ENCODE measurements around the gene ZNF516.

ZNF516 gene

DNA sequence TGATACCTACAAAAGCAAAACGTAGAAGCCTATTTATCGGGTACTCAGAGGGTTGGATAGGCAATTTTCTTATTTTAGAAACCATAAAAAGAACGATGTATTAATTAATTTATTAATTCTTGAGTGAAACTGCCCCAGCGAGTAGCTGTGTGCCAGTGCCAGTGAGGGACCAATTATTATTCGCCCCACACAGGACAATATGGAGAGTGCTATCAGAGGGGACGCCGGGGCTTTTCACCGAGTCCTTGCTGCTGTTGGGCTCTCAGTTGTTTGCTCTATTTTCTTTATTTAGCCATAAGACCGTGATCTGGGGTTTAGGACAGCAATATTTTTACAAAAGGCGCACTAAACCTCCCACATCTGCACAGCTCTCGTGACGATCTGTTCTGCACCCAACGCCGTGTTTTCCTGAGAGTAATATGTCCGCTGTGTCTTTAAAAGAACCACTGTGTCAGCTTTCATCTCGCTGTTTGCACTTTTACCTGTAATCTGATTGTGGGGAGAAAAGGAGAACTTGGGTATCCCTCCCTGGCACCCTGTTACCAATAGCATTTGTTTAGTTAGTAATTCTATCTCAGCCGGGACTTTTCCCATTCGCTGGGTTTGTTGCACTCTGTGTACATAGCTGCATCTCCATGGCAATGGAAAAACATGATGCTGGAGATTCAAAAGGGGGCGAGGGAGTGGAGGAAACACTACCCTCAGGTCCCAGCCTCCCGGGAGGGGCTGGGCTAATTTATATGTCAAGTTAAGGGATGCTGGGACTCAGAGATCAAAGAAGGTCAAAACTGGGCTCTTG is 30.1 kb upstream of the ZNF516 start:
- peak overlapping the region; percentile 52 for H3K4me3 ChIP-seq (ENCODE audit: low read depth, low read length)
- H3K36me3 ChIP-seq (ENCODE audit: control insufficient read depth in 2 of 2, insufficient read depth in 1 of 2, low read length in 2 of 2) = no peaks in the 10 kb centered on the region
- POLR2A ChIA-PET = interaction anchor here (0.7 to 1.3 kb wide), 3 partner anchors 29 to 126 kb away, joined by 3 to 5 read pairs (median 3); no protein-coding TSS in a partner anchor
- TF ChIP-seq ZNF514 (tag by site-specific recombination; IDR thresholded peaks at IDR 0.05) = no peak
- no peak for TF ChIP-seq YY2 (tag by site-specific recombination; IDR thresholded peaks at IDR 0.05)
- no peak for TF ChIP-seq KLF10 (tag by site-specific recombination; IDR thresholded peaks at IDR 0.05)
- no peak for TF ChIP-seq ZNF394 (tag by site-specific recombination; IDR thresholded peaks at IDR 0.05; ENCODE audit: borderline replicate concordance)
- TF ChIP-seq ZNF600 (tag by site-specific recombination; IDR thresholded peaks at IDR 0.05) = peak; percentile 91
- TF ChIP-seq MYNN (tag by site-specific recombination; IDR thresholded peaks at IDR 0.05; ENCODE audit: borderline replicate concordance) = no peak
- TF ChIP-seq, protein P1, sequence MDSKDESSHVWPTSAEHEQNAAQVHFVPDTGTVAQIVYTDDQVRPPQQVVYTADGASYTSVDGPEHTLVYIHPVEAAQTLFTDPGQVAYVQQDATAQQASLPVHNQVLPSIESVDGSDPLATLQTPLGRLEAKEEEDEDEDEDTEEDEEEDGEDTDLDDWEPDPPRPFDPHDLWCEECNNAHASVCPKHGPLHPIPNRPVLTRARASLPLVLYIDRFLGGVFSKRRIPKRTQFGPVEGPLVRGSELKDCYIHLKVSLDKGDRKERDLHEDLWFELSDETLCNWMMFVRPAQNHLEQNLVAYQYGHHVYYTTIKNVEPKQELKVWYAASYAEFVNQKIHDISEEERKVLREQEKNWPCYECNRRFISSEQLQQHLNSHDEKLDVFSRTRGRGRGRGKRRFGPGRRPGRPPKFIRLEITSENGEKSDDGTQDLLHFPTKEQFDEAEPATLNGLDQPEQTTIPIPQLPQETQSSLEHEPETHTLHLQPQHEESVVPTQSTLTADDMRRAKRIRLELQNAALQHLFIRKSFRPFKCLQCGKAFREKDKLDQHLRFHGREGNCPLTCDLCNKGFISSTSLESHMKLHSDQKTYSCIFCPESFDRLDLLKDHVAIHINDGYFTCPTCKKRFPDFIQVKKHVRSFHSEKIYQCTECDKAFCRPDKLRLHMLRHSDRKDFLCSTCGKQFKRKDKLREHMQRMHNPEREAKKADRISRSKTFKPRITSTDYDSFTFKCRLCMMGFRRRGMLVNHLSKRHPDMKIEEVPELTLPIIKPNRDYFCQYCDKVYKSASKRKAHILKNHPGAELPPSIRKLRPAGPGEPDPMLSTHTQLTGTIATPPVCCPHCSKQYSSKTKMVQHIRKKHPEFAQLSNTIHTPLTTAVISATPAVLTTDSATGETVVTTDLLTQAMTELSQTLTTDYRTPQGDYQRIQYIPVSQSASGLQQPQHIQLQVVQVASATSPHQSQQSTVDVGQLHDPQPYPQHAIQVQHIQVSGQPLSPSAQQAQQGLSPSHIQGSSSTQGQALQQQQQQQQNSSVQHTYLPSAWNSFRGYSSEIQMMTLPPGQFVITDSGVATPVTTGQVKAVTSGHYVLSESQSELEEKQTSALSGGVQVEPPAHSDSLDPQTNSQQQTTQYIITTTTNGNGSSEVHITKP (tag by site-specific recombination; IDR thresholded peaks at IDR 0.05) = peak; percentile 69; the same call in 1 of the 2 replicates
- TF ChIP-seq, protein P2, sequence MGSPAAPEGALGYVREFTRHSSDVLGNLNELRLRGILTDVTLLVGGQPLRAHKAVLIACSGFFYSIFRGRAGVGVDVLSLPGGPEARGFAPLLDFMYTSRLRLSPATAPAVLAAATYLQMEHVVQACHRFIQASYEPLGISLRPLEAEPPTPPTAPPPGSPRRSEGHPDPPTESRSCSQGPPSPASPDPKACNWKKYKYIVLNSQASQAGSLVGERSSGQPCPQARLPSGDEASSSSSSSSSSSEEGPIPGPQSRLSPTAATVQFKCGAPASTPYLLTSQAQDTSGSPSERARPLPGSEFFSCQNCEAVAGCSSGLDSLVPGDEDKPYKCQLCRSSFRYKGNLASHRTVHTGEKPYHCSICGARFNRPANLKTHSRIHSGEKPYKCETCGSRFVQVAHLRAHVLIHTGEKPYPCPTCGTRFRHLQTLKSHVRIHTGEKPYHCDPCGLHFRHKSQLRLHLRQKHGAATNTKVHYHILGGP (tag by site-specific recombination; IDR thresholded peaks at IDR 0.05) = no peak
- peak; percentile 57; the same call in 1 of the 2 replicates for TF ChIP-seq IKZF3 (tag by site-specific recombination; IDR thresholded peaks at IDR 0.05)
- TF ChIP-seq, protein P3, sequence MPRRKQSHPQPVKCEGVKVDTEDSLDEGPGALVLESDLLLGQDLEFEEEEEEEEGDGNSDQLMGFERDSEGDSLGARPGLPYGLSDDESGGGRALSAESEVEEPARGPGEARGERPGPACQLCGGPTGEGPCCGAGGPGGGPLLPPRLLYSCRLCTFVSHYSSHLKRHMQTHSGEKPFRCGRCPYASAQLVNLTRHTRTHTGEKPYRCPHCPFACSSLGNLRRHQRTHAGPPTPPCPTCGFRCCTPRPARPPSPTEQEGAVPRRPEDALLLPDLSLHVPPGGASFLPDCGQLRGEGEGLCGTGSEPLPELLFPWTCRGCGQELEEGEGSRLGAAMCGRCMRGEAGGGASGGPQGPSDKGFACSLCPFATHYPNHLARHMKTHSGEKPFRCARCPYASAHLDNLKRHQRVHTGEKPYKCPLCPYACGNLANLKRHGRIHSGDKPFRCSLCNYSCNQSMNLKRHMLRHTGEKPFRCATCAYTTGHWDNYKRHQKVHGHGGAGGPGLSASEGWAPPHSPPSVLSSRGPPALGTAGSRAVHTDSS (tag by site-specific recombination; IDR thresholded peaks at IDR 0.05) = no peak
- no peak for TF ChIP-seq ZNF791 (tag by site-specific recombination; IDR thresholded peaks at IDR 0.05)
- TF ChIP-seq ZNF48 (tag by site-specific recombination; IDR thresholded peaks at IDR 0.05) = no peak
- no peak for TF ChIP-seq ZNF146 (tag by site-specific recombination; IDR thresholded peaks at IDR 0.05)
- TF ChIP-seq ZXDB (tag by site-specific recombination; IDR thresholded peaks at IDR 0.05) = no peak
- TF ChIP-seq, protein P4, sequence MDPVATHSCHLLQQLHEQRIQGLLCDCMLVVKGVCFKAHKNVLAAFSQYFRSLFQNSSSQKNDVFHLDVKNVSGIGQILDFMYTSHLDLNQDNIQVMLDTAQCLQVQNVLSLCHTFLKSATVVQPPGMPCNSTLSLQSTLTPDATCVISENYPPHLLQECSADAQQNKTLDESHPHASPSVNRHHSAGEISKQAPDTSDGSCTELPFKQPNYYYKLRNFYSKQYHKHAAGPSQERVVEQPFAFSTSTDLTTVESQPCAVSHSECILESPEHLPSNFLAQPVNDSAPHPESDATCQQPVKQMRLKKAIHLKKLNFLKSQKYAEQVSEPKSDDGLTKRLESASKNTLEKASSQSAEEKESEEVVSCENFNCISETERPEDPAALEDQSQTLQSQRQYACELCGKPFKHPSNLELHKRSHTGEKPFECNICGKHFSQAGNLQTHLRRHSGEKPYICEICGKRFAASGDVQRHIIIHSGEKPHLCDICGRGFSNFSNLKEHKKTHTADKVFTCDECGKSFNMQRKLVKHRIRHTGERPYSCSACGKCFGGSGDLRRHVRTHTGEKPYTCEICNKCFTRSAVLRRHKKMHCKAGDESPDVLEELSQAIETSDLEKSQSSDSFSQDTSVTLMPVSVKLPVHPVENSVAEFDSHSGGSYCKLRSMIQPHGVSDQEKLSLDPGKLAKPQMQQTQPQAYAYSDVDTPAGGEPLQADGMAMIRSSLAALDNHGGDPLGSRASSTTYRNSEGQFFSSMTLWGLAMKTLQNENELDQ (tag by site-specific recombination; IDR thresholded peaks at IDR 0.05; ENCODE audit: low read depth) = no peak
- TF ChIP-seq, protein P5, sequence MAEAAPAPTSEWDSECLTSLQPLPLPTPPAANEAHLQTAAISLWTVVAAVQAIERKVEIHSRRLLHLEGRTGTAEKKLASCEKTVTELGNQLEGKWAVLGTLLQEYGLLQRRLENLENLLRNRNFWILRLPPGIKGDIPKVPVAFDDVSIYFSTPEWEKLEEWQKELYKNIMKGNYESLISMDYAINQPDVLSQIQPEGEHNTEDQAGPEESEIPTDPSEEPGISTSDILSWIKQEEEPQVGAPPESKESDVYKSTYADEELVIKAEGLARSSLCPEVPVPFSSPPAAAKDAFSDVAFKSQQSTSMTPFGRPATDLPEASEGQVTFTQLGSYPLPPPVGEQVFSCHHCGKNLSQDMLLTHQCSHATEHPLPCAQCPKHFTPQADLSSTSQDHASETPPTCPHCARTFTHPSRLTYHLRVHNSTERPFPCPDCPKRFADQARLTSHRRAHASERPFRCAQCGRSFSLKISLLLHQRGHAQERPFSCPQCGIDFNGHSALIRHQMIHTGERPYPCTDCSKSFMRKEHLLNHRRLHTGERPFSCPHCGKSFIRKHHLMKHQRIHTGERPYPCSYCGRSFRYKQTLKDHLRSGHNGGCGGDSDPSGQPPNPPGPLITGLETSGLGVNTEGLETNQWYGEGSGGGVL (tag by site-specific recombination; IDR thresholded peaks at IDR 0.05) = 0 out of 2 replicates have a peak, but pooled peaks have one; percentile 22
- TF ChIP-seq, protein P6, sequence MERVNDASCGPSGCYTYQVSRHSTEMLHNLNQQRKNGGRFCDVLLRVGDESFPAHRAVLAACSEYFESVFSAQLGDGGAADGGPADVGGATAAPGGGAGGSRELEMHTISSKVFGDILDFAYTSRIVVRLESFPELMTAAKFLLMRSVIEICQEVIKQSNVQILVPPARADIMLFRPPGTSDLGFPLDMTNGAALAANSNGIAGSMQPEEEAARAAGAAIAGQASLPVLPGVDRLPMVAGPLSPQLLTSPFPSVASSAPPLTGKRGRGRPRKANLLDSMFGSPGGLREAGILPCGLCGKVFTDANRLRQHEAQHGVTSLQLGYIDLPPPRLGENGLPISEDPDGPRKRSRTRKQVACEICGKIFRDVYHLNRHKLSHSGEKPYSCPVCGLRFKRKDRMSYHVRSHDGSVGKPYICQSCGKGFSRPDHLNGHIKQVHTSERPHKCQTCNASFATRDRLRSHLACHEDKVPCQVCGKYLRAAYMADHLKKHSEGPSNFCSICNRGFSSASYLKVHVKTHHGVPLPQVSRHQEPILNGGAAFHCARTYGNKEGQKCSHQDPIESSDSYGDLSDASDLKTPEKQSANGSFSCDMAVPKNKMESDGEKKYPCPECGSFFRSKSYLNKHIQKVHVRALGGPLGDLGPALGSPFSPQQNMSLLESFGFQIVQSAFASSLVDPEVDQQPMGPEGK (tag by site-specific recombination; IDR thresholded peaks at IDR 0.05) = 0 out of 2 replicates have a peak, but pooled peaks have one; percentile 28
- TF ChIP-seq, protein P7, sequence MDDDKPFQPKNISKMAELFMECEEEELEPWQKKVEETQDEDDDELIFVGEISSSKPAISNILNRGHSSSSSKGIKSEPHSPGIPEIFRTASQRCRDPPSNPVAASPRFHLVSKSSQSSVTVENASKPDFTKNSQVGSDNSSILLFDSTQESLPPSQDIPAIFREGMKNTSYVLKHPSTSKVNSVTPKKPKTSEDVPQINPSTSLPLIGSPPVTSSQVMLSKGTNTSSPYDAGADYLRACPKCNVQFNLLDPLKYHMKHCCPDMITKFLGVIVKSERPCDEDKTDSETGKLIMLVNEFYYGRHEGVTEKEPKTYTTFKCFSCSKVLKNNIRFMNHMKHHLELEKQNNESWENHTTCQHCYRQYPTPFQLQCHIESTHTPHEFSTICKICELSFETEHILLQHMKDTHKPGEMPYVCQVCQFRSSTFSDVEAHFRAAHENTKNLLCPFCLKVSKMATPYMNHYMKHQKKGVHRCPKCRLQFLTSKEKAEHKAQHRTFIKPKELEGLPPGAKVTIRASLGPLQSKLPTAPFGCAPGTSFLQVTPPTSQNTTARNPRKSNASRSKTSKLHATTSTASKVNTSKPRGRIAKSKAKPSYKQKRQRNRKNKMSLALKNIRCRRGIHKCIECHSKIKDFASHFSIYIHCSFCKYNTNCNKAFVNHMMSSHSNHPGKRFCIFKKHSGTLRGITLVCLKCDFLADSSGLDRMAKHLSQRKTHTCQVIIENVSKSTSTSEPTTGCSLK (tag by site-specific recombination; IDR thresholded peaks at IDR 0.05) = no peak
- TF ChIP-seq ZNF202 (tag by site-specific recombination; IDR thresholded peaks at IDR 0.05; ENCODE audit: borderline replicate concordance) = no peak
- peak; percentile 45; the same call in 1 of the 2 replicates for TF ChIP-seq ZBTB48 (tag by site-specific recombination; IDR thresholded peaks at IDR 0.05)
- no peak for TF ChIP-seq ZNF140 (tag by site-specific recombination; IDR thresholded peaks at IDR 0.05)

More for the DNA sequence above, 30.1 kb upstream of the ZNF516 start:
- Histone ChIP-seq H3K4me1 (ENCODE audit: control insufficient read depth, insufficient read depth, low read length) (peaks cover 10% of the 10 kb centered on the region), H3K27ac (ENCODE audit: extremely low read depth, low read depth, low read length) (peak overlapping the region; percentile 31; the same call in 1 of the 2 replicates), H3K9me3 (ENCODE audit: control insufficient read depth, insufficient read depth, low read depth, low read length) (no peaks in the 10 kb centered on the region)
- CTCF ChIA-PET = interaction anchor here (0.6 kb wide), 1 partner anchor 40 kb away, joined by 3 read pairs; no protein-coding TSS in a partner anchor

All from HEK293 (cell line).